GM21447 (cell line): ENCODE measurements around the gene POR.
"Not testable (repeated sequence)": the region's sequence is repeated elsewhere in the genome, so short reads cannot be mapped to it uniquely, and the experiment has no call there.

Experiments
- ATAC-seq: cut with Tn5 transposase; IDR thresholded peaks from one replicate; pipeline ENCODE4 v1.9.1; 2021; ENCODE audit not compliant: unreplicated experiment

Gene POR

DNA sequence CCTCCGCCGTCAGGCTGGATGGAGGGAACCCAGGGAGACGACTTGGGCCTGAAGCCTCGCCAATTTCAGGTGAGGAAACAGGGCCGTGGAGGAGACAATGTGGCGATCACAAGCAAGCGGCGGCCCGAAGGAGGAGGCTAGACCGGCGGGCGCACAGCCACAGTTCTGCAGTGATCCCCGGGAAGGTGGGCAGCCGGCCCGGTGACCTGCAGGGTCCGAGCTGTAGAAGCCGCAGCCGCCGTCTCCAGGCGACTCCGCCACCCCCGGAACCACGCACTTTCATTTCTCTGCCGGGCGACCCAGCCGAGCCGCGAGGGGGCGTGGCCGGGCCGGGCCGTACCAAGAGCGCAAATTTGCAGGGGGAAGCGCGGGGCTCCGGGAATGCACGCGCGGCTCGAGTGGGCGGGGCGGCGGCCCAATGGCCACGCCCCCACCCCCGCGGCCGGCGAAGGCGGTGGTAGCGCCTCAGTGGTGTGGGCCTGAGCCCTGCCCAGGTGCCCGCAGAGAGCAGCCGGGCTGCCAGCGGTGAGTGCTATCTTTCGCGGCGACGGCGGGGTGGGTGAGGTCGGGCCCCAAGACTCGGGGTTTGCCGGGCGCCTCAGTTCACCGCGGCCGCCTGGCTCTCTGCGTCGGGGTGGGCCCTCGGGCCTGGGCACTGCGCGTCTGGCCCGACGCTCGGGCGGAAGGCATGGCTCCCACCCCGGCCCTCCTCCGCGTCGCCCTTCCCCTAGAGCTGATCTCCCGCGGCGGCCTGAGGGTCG, at the start of gene POR:
Gene POR, plus strand, starts transcription at position 501 of the 761 bp plus-strand sequence. CDS start 38,847 bp downstream, outside the sequence.
- ATAC-seq = peak; percentile 75

DNA sequence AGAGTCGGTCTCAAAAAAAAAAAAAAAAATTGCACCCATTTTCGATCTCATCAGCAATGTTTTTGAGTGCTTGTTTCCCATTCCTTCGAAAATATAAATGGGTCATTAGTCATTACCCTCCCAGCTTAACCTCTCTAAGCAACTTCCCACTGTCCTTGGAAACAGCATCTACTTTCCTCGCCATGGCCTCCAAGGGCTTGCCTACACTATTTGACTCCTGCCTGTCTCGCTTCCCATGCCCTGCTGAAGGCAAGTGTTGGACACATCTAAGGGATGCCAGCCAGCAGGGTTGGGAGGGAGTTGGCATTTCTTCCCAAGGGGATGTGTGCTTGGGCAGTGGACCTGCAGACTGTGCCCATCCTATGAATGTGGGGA, 48.9 kb upstream of the POR start:
- no peak for ATAC-seq

DNA sequence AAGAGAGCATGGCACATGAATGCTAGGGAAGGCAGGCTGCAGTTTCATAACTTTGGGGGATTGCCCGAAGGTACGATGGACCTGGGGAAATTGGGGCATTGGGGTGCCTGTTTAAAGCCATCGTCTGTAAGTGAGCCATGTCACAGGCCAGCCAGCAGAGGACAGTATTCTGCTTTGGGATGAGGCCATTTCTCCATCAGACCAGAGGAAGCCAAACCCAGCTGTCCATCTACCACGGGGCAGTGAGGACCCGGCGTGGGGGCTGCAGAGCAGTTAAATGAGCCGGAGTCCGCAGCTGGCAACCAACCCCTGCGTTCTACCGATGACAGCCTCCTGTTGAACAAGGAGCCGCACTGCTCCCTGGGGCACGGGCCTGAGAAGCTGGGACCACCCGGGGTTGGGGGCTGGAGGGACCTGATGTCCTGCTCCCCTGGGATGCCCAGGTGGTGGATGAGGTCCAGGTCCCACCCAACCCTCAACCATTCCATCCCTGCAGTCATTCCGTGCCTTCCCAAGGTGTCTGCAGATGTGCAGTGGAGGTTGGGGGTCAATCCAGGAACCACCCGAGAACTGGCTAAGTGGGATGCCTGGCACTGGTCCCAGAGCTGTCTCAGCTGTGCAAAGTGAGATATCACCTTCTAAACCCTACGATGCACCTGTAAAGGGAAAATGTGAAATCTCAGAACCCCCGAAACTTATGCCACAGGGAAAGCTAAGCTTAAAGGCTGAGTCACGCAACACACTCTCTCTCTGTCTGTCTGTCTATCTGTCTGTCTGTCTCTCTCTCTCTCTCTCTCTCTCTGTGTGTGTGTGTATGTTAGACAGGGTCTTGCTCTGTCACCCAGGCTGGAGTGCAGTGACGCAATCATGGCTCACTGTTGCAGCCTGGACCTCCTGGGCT, 48.2 kb upstream of the POR start:
- no peak for ATAC-seq

DNA sequence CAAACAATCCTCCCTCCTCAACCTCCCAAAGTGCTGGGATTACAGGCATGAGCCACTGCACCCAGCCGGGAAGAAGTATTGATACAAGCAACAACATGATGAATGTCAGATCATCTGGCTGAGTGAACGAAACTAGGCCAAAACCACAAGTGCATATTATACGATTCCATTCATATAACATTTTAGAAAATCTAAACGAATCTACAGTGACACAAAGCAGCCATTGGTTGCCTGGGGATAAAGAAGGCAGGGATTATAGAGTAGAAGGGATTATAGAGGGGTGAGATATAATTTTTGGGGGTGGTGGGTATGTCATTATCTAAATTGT, 47.6 kb upstream of the POR start:
- no peak for ATAC-seq

DNA sequence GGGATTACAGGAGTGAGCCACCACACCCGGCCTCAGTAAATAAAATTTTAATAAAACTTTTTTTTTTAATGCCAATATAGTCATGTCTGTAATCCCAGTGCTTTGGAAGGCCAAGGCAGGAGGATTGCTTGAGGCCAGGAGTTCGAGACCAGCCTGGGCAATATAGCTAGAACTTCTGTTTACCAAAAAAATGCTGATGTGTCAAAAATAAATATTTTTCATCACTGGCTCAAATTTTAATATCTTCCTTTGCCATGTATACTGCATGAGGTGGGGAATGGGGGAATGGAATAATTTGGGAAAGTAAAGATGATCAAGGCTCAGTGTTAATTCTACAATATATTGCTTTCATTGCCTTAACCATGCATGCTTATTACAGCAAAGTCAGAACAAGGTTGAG, 46.8 kb upstream of the POR start:
- ATAC-seq = no peak

DNA sequence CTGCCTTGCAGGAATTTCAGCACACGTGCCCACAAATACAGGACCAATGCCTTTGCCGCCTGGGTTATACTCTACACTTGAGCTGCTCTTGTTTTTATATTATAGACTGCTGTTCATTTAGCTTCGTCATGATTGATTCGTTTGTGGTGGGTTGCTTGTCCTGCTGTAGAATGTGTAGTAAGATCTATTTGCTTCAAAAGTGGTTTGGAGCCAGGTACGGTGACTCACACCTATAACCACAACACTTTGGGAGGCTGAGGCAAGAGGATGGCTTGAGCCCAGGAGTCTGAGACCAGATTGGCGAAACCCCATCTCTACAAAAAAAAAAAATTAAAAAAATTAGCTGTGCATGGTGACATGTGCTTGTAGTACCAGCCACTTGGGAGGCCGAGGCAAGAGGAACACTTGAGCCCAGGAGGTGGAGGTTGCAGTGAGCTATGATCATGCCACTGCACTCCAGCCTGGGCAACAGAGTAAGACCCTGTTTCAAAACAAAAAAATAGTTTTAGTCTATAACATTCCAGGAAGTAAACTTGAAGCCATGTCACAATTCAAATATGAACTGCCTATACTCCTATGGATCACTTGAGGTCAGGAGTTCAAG, 45.1 kb upstream of the POR start:
- ATAC-seq = no peak

DNA sequence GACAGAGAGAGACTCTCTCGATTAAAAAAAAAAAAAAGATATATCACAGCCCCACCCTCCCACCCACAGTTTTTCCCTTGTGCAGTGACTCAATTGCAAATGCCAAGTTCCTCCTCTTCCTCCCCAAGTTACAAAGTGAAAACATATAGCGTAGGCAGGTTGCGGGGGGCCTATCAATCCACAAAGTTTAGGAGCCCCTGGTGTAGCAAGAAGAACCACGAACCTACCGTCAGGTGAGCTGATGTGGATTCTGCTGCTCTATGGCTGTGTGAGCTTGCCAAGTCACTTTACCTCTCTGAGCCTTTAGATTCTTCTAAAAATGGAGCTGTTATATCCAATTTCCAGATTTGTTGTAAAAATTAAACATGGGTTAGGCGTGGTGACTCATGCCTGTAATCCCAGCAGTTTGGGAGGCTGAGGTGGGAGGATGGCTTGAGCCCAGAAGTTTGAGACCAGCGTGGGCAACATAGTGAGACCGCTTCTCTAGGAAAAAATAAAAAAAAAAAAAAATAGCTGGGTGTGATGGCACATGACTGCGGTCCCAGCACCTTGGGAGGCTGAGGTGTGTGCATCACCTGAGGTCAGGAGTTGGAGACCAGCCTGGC, 44.3 kb upstream of the POR start:
- ATAC-seq = no peak

DNA sequence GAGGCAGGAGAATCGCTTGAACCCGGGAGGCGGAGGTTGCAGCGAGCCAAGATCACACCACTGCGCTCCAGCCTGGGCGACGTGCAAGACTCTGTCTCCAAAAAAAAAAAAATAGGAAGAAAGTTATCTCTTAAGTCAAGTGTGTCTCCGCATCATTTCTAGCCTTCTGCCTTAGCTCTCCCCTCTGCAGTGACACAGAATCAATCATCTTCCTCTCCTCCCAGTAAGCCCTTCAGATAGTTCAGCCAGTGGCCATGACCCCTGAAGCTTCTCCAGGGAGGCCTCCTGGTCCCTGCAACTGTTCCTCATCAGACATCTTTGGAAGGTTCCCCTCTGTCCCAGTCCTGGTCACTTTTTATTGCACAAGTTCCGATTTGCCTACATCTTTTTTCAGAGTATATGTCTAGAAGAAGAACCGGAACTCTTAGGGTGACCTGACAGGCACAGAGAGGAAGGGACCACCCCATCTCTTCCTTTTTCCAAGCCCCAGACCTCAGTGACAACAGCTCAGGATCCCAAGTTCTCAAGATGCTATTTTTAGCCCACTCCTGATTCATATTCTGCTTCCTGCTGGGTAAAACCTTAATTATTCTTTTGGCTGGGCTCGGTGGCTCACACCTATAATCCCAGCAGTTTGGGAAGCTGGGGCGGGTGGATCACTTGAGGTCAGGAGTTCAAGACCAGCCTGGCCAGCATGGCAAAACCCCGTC, 42.7 kb upstream of the POR start:
- ATAC-seq = no peak

DNA sequence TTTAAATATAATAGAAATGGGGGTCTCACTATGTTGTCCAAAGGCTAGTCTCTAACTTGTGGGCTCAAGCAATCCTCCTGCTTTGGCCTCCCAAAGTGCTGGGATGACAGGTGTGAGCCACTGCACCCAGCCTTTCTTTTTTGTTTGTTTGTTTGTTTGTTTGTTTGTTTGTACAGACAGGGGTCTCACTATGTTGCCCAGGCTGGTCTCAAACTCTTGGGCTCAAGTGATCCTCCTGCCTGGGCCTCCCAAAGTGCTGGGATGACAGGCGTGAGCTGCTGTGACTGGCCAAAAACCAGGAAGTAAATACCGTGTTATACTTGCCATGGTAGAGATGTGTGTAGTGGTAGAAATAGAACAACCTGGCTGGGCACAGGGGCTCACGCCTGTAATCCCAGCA, 40.8 kb upstream of the POR start:
- ATAC-seq = not testable (repeated sequence)

DNA sequence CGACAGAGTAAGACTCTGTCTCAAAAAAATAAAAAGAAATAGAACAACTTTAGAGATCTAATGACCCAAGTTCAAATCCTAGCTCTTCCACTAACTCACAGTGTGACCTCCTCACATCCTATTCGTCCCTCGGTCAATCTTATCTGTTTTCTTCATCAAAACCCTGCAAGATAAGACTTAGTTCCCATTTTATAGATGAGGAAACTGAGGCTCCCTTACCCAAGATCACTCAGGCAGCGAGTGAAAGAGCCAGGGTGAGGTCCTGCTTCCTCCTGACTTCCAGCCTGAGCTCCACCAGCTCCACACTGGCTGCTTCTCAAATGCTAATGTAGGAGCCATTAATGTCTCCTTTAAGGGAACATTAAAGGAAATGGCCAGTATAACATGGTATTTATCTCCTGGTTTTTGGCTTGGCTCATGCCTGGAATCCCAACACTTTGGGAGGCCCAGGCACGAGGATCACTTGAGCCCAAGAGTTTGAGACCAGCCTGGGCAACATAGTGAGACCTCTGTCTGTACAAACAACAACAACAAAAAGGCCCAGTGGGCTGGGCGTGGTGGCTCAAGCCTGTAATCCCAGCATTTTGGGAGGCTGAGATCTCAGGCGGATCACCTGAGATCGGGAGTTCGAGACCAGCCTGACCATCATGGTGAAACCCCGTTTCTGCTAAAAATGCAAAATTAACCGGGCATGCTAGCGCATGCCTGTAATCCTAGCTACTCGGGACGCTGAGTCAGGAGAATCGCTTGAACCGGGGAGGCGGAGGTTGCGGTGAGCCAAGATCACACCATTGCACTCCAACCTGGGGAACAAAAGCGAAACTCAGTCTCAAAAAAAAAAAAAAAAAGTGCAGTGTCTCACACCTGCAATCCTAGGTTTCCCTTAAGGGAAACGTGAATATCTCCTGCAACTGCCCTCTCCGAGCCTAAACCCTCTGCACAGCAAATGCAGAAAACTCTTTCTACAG, 39.6 kb upstream of the POR start:
- no peak for ATAC-seq

DNA sequence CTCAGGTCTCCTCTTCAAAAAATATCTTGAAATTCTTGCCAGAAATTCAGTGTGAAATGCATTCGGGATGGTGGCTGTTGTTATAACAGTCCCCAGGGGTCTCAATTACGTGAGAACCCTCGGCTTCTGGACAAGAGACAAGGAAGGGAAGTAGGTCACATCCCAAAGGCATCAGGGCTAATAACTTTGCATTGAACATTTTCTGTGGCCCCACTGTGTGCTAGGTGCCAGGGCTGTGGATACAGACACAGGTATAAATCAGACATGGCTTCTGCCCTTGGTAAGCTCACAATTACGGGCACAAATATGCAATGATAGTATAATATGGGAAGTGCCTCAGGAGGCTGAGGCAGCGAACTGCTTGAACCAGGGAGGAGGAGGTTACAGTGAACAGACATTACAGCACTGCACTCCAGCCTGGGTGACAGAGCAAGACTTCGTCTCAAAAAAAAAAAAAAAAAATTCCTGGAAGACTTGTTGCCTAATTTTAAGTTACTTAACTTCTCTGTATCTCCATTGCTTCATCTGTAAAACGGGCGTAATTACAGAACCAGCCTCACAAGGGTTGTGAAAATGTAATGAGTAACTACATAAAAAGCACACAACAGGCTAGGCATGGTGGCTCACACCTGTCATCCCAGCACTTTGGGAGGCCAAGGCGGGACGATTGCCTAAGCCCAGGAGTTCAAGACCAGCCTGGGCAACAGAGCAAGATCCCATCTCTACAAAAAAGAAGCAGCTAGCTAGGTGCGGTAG, 38.7 kb upstream of the POR start:
- no peak for ATAC-seq

DNA sequence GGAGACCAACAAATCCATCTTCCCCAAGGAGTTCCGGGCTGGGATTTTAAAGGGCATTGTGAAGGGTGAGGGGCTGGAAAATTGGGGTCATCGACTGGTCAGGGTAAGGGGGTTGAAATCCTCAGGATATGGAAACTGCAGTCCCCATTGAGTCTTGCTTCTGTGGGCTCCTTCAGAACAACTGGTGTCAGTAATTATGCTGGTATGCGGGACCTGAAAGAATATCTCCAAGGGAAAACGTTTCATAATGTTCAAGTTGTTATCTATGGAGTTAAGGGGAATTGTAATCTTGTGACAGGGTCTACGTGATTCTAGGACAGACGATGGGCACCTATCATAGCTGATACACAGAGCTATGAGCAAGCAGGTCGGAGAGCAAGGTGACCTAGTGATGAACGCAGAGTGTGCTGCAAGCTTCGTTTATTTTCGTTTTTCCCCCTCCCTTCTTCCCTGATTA, 36.6 kb upstream of the POR start:
- peak; percentile 37 for ATAC-seq

DNA sequence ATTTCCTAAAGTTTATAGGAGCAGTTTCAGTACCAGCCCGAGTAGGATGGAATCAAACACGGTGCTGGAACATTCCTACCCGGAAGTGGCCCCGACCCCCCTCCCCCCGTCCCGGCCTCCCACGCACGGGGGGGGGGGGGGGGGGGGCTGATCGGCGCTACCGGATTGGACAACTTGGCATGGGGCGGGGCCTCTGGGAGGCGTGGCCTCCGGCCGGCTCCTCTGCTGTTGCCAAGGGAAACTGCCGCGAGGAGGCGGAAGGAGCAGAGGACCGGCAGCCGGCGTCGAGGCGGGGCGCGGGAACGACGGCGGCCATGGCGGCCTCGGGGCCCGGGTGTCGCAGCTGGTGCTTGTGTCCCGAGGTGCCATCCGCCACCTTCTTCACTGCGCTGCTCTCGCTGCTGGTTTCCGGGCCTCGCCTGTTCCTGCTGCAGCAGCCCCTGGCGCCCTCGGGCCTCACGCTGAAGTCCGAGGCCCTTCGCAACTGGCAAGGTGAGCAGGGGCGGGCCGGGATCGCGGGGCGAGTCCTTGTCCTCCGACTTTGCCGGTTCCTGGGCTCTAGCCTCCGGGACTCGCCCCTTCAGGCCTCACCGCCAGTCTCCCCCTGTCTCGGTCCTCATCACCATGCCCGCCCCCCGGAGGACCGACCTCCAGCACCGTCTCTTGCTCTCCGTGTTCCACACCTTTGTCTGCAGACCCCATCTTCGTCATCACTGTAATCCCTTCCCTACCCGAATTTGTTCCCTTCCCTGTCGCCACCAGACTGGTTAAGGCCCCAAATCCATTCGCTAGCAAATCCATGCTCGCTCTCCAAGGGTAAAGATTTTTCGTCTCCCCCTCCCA, 36.0 kb upstream of the POR start, which contains the start of gene RHBDD2:
Gene RHBDD2, plus strand, starts transcription at position 266 of the 843 bp plus-strand sequence. Its CDS starts 49 bp downstream, at position 315.
- ATAC-seq = peak; percentile 92

DNA sequence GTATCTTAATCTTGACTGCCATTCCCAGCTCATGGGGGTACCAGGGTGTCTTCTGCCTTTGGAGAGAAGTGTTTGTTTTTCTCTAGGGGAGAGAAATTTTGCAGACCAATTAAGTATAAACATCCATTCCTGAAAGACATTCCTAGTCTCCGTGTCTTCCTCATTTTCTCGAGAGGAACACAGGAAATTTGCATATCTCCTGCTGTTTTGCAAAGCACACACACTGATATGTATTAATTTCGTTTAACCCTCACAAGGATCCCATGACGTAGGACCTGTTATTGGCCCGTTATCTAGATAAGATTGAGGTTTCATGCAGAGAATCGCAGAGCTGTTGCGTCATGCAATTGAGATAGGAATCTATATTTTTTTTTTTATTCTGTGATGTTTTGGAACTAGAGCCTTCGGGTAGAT, 35.2 kb upstream of the POR start:
- ATAC-seq = no peak

DNA sequence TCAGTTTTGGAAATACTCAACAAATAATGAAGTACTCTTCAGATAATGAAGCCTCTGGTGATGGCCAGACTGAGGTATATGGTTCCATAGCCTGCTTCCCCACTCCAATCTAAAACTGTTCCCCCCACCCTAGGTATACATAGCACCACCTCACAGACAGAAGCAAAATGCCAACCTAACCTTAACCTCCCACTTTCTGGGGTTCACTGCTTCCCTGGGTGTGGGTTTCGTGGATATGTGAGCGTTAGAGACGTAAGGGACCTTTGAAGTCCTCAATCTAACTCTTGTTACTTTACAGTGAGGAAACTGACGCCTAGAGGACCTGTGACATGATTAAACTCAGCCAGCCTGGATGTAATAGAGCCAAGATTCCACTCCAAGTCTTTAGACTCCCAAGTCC, 34.7 kb upstream of the POR start:
- ATAC-seq = no peak

DNA sequence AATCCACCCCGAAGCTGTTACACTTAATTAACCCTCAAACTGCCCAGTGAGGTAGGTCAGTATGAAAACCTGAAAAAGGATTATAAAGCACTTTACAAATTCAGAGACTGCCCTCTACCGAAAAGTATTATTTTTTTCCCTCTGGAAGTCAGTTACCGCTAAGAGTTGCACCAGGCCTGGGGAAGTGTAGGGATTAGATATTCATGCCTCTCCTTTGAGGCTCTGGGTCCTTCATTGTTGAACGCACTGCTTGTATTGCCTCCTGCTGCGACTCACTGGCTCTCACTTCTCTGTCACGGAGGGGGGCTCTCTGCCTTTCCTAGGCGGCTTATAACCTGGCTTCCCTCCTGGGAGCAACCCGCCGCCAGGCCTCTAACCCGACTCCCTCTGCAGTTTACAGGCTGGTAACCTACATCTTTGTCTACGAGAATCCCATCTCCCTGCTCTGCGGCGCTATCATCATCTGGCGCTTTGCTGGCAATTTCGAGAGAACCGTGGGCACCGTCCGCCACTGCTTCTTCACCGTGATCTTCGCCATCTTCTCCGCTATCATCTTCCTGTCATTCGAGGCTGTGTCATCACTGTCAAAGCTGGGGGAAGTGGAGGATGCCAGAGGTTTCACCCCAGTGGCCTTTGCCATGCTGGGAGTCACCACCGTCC, 33.4 kb upstream of the POR start:
- no peak for ATAC-seq

DNA sequence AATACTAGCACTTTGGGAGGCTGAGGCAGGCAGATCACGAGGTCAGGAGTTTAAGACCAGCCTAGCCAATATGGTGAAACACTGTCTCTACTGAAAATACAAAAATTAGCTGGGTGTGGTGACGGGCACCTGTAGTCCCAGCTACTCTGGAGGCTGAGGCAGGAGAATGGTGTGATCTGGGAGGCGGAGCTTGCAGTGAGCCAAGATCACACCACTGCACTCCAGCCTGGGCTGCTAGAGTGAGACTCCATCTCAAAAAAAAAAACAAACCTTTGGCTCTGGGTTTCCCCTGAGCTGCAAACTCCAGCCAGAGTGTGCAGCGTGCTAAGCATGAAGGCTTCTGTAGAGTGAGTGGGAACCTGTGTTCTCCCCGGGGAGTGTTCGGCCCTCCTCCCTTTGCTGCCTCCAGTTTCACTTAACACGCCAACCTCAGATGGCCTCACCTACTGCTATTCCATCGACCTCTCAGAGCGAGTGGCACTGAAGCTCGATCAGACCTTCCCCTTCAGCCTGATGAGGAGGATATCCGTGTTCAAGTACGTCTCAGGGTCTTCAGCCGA, 31.6 kb upstream of the POR start:
- not testable (repeated sequence) for ATAC-seq
